Measurements from ENCODE around the gene C15orf39. TPM values are rescaled to one million over a fixed set of nuclear protein-coding genes. Genes with fewer than 3 reads are reported as not detected.
"Not testable (repeated sequence)": the region's sequence is repeated elsewhere in the genome, so short reads cannot be mapped to it uniquely, and the experiment has no call there.

Gene C15orf39
- total RNA-seq, 3 donors from 2014 or later, result 22.2 to 32.5 (median 24.2) TPM

GRCh38 chr15:75213212-75213767, 11.6 kb downstream of the C15orf39 start:
- H3K36me3 ChIP-seq (ENCODE audit: low read depth), result peaks cover 9% of the 10 kb centered on the region
- intact Hi-C loops (cut with DNase I, micrococcal nuclease), result loop anchor here in 1 of 2 donors (5.0 kb wide), 1 partner anchor 171 kb away; no protein-coding TSS in a partner anchor
- no peak for DNase-seq
- no peaks in the 10 kb centered on the region for H3K4me1 ChIP-seq (ENCODE audit: low read depth)
- no peaks in the 10 kb centered on the region for H3K9me3 ChIP-seq
- no peak for ATAC-seq
- H3K4me3 ChIP-seq, result no peak overlapping the region
- no peak for TF ChIP-seq CTCF (IDR thresholded peaks at IDR 0.05)

- Histone ChIP-seq H3K4me1 (ENCODE audit: low read depth) (no peaks in the 10 kb centered on the region), H3K9me3 (no peaks in the 10 kb centered on the region), H3K36me3 (ENCODE audit: low read depth) (peaks cover 4% of the 10 kb centered on the region), H3K4me3 (no peak overlapping the region)
- no peak for TF ChIP-seq CTCF (IDR thresholded peaks at IDR 0.05)
- intact Hi-C loops (cut with DNase I, micrococcal nuclease), result loop anchor here in 1 of 2 donors (5.0 kb wide), 1 partner anchor 171 kb away; no protein-coding TSS in a partner anchor
- peak; percentile 5 for ATAC-seq
- DNase-seq, result no peak
Measured at GRCh38 chr15:75213768-75214221, 12.1 kb downstream of the C15orf39 start.

GRCh38 chr15:75214293-75215096, 12.8 kb downstream of the C15orf39 start:
- DNase-seq, result no peak
- no peaks in the 10 kb centered on the region for H3K4me1 ChIP-seq (ENCODE audit: low read depth)
- ATAC-seq, result no peak
- H3K36me3 ChIP-seq (ENCODE audit: low read depth), result peaks cover 3% of the 10 kb centered on the region
- no peaks in the 10 kb centered on the region for H3K9me3 ChIP-seq
- no peak overlapping the region for H3K4me3 ChIP-seq
- intact Hi-C loops (cut with DNase I, micrococcal nuclease), result loop anchor here in 1 of 2 donors (5.0 kb wide), 1 partner anchor 172 kb away; no protein-coding TSS in a partner anchor
- TF ChIP-seq CTCF (IDR thresholded peaks at IDR 0.05), result no peak

- intact Hi-C loops (cut with DNase I, micrococcal nuclease), result no loop called here
- Histone ChIP-seq H3K4me1 (ENCODE audit: low read depth) (no peaks in the 10 kb centered on the region), H3K9me3 (no peaks in the 10 kb centered on the region), H3K36me3 (ENCODE audit: low read depth) (peaks cover 3% of the 10 kb centered on the region), H3K4me3 (no peak overlapping the region)
- ATAC-seq (peak; percentile 13), DNase-seq (no peak)
- no peak for TF ChIP-seq CTCF (IDR thresholded peaks at IDR 0.05)
Measured at GRCh38 chr15:75215107-75216004, 13.7 kb downstream of the C15orf39 start.

- no peaks in the 10 kb centered on the region for H3K4me1 ChIP-seq (ENCODE audit: low read depth)
- no peak for TF ChIP-seq CTCF (IDR thresholded peaks at IDR 0.05)
- no peak overlapping the region for H3K4me3 ChIP-seq
- DNase-seq (no peak), ATAC-seq (no peak)
- no peaks in the 10 kb centered on the region for H3K36me3 ChIP-seq (ENCODE audit: low read depth)
- intact Hi-C loops (cut with DNase I, micrococcal nuclease), result no loop called here
- no peaks in the 10 kb centered on the region for H3K9me3 ChIP-seq
Measured at GRCh38 chr15:75217012-75217411, 15.3 kb downstream of the C15orf39 start.

- H3K4me1 ChIP-seq (ENCODE audit: low read depth); DNase-seq; H3K9me3 ChIP-seq; H3K4me3 ChIP-seq; H3K36me3 ChIP-seq (ENCODE audit: low read depth); intact Hi-C loops (cut with DNase I, micrococcal nuclease); ATAC-seq: not testable (repeated sequence)
Measured at GRCh38 chr15:75217574-75217973, 15.9 kb downstream of the C15orf39 start.

GRCh38 chr15:75219507-75219929, 17.8 kb downstream of the C15orf39 start:
- H3K36me3 ChIP-seq (ENCODE audit: low read depth); DNase-seq; intact Hi-C loops (cut with DNase I, micrococcal nuclease); H3K4me1 ChIP-seq (ENCODE audit: low read depth); ATAC-seq; H3K4me3 ChIP-seq; H3K9me3 ChIP-seq: not testable (repeated sequence)

Data from mucosa of descending colon (tissue), 3 donors.